HEK293 (cell line): ENCODE results near the gene ZEB2.

ENCODE experiments used
- CTCF ChIA-PET: fragments of 350-600 bp; formaldehyde crosslinking; extraction: SDS; loops from one replicate; lab custom pipeline; 2021; ENCODE audit warnings: antibody characterized with exemption; lab: Yijun Ruan, JAX
- POLR2A ChIA-PET: fragments of 300-600 bp; formaldehyde crosslinking; extraction: SDS; loops from one replicate; lab custom pipeline; 2020; ENCODE audit warnings: antibody characterized with exemption, inconsistent platforms; lab: Yijun Ruan, JAX
- H3K27ac ChIP-seq: fragments of 200-500 bp; sonication (Bioruptor generic); 2 replicates; pipeline ENCODE4 v1.5.1; 2014; ENCODE audit warnings: low read depth, low read length, control low read depth, inconsistent platforms; ENCODE audit errors: extremely low read depth
- H3K36me3 ChIP-seq, 2 experiments: fragments of 200-500 bp in 1 of 2; sonication (Bioruptor generic) in 1 of 2; 1 replicate in 1 of 2; 2 replicates in 1 of 2; pipeline ENCODE4 v1.5.1; 2014 to 2017; ENCODE audit warnings: inconsistent platforms in 2 of 2, low read length in 2 of 2; ENCODE audit not compliant: control insufficient read depth in 2 of 2, insufficient read depth in 1 of 2
- H3K4me1 ChIP-seq: fragments of 200-500 bp; sonication (Bioruptor generic); 2 replicates; pipeline ENCODE4 v1.5.1; 2014; ENCODE audit warnings: mild to moderate bottlenecking, low read length, inconsistent platforms; ENCODE audit not compliant: control insufficient read depth, insufficient read depth
- H3K4me3 ChIP-seq: 2 replicates; pipeline ENCODE4 v1.5.1; 2011; ENCODE audit warnings: low read depth, mild to moderate bottlenecking, control low read depth, low read length, moderate library complexity
- H3K9me3 ChIP-seq: fragments of 200-500 bp; sonication (Bioruptor generic); 2 replicates; pipeline ENCODE4 v1.5.1; 2014; ENCODE audit warnings: low read depth, low read length, inconsistent platforms; ENCODE audit not compliant: control insufficient read depth, insufficient read depth
- ATF2 ChIP-seq: fragments of 450-650 bp; formaldehyde crosslinking; IDR thresholded peaks from 2 replicates; pipeline ENCODE4 v1.5.1; 2016; ENCODE audit warnings: missing biosample characterization, missing genetic modification characterization, low read depth
- BCL11B ChIP-seq: fragments of 450-650 bp; formaldehyde crosslinking; IDR thresholded peaks from 2 replicates; pipeline ENCODE4 v1.5.1; 2016; ENCODE audit warnings: low read depth, missing biosample characterization, missing genetic modification characterization
- GLI2 ChIP-seq: fragments of 450-650 bp; formaldehyde crosslinking; IDR thresholded peaks from 2 replicates; pipeline ENCODE4; 2017; ENCODE audit warnings: missing biosample characterization, missing genetic modification characterization, low read depth, borderline replicate concordance
- IKZF3 ChIP-seq: fragments of 450-650 bp; IDR thresholded peaks from 2 replicates; pipeline ENCODE4 v1.5.0; 2018; ENCODE audit warnings: missing biosample characterization, mild to moderate bottlenecking, missing genetic modification characterization, moderate library complexity
- KLF8 ChIP-seq: fragments of 450-650 bp; formaldehyde crosslinking; IDR thresholded peaks from 2 replicates; pipeline ENCODE4 v1.5.1; 2016; ENCODE audit warnings: missing biosample characterization, missing genetic modification characterization
- MZF1 ChIP-seq: fragments of 450-650 bp; formaldehyde crosslinking; IDR thresholded peaks from 2 replicates; pipeline ENCODE4 v1.5.1; 2017; ENCODE audit warnings: missing biosample characterization, missing genetic modification characterization, borderline replicate concordance
- SCRT2 ChIP-seq: fragments of 450-650 bp; formaldehyde crosslinking; IDR thresholded peaks from 2 replicates; pipeline ENCODE4 v1.5.1; 2016; ENCODE audit warnings: missing biosample characterization, missing genetic modification characterization
- TSHZ1 ChIP-seq: fragments of 450-650 bp; formaldehyde crosslinking; IDR thresholded peaks from 2 replicates; pipeline ENCODE4 v1.5.1; 2016; ENCODE audit warnings: missing biosample characterization, missing genetic modification characterization, borderline replicate concordance
- YY1 ChIP-seq: fragments of 450-650 bp; formaldehyde crosslinking; IDR thresholded peaks from 2 replicates; pipeline ENCODE4 v1.5.1; 2018; ENCODE audit warnings: missing biosample characterization, missing genetic modification characterization
- ZBTB1 ChIP-seq: fragments of 450-650 bp; formaldehyde crosslinking; IDR thresholded peaks from 2 replicates; pipeline ENCODE4 v1.5.1; 2016; ENCODE audit warnings: missing biosample characterization, missing genetic modification characterization
- ZBTB17 ChIP-seq: fragments of 450-650 bp; formaldehyde crosslinking; IDR thresholded peaks from 2 replicates; pipeline ENCODE4 v1.5.1; 2016; ENCODE audit warnings: missing biosample characterization, missing genetic modification characterization
- ZBTB8A ChIP-seq: fragments of 450-650 bp; formaldehyde crosslinking; IDR thresholded peaks from 2 replicates; pipeline ENCODE4 v1.5.1; 2016; ENCODE audit warnings: missing biosample characterization, missing genetic modification characterization
- ZEB2 ChIP-seq: fragments of 450-650 bp; formaldehyde crosslinking; IDR thresholded peaks from 2 replicates; pipeline ENCODE4 v1.5.1; 2016; ENCODE audit warnings: missing biosample characterization, missing genetic modification characterization
- ZIC2 ChIP-seq: fragments of 450-650 bp; formaldehyde crosslinking; IDR thresholded peaks from 2 replicates; pipeline ENCODE4 v1.5.1; 2016; ENCODE audit warnings: missing biosample characterization, missing genetic modification characterization
- ZNF148 ChIP-seq: fragments of 450-650 bp; formaldehyde crosslinking; IDR thresholded peaks from 2 replicates; pipeline ENCODE4 v1.5.0; 2017; ENCODE audit warnings: missing biosample characterization, missing genetic modification characterization, borderline replicate concordance
- ZNF202 ChIP-seq: fragments of 450-650 bp; formaldehyde crosslinking; IDR thresholded peaks from 2 replicates; pipeline ENCODE4 v1.5.1; 2016; ENCODE audit warnings: missing biosample characterization, missing genetic modification characterization, borderline replicate concordance
- ZNF423 ChIP-seq: fragments of 450-650 bp; formaldehyde crosslinking; IDR thresholded peaks from 2 replicates; pipeline ENCODE4 v1.5.1; 2016; ENCODE audit warnings: missing biosample characterization, missing genetic modification characterization
- ZNF433 ChIP-seq: fragments of 450-650 bp; formaldehyde crosslinking; IDR thresholded peaks from 2 replicates; pipeline ENCODE4 v1.5.1; 2016; ENCODE audit warnings: missing biosample characterization, missing genetic modification characterization, low read depth
- ZNF530 ChIP-seq: fragments of 450-650 bp; formaldehyde crosslinking; IDR thresholded peaks from 2 replicates; pipeline ENCODE4 v1.5.1; 2016; ENCODE audit warnings: low read depth, missing biosample characterization, missing genetic modification characterization
- ZNF561 ChIP-seq: fragments of 450-650 bp; IDR thresholded peaks from 2 replicates; pipeline ENCODE4 v1.5.1; 2018; ENCODE audit warnings: missing biosample characterization, missing genetic modification characterization, borderline replicate concordance
- ZNF600 ChIP-seq: fragments of 450-650 bp; formaldehyde crosslinking; IDR thresholded peaks from 2 replicates; pipeline ENCODE4 v1.5.1; 2016; ENCODE audit warnings: missing biosample characterization, missing genetic modification characterization
- ZNF621 ChIP-seq: fragments of 450-650 bp; formaldehyde crosslinking; IDR thresholded peaks from 2 replicates; pipeline ENCODE4 v1.5.1; 2017; ENCODE audit warnings: missing biosample characterization, missing genetic modification characterization
- ZNF830 ChIP-seq: fragments of 450-650 bp; IDR thresholded peaks from 2 replicates; pipeline ENCODE4 v1.5.0; 2018; ENCODE audit warnings: missing biosample characterization, missing genetic modification characterization, low read depth, mild to moderate bottlenecking, moderate library complexity
- ZNF843 ChIP-seq: fragments of 450-650 bp; formaldehyde crosslinking; IDR thresholded peaks from 2 replicates; pipeline ENCODE4 v1.5.1; 2016; ENCODE audit warnings: missing biosample characterization, missing genetic modification characterization
- ZSCAN23 ChIP-seq: fragments of 450-650 bp; formaldehyde crosslinking; IDR thresholded peaks from 2 replicates; pipeline ENCODE4 v1.5.1; 2016; ENCODE audit warnings: missing biosample characterization, missing genetic modification characterization
- ZSCAN30 ChIP-seq: fragments of 450-650 bp; IDR thresholded peaks from 2 replicates; pipeline ENCODE4 v1.5.1; 2018; ENCODE audit warnings: missing biosample characterization, mild to moderate bottlenecking, missing genetic modification characterization, moderate library complexity
- TF ChIP-seq, protein P1 (sequence below): fragments of 450-650 bp; formaldehyde crosslinking; IDR thresholded peaks from 2 replicates; pipeline ENCODE4 v1.5.1; 2017; ENCODE audit warnings: missing biosample characterization, missing genetic modification characterization

ZEB2 gene

GRCh38 chr2:144462266-144462665 lies 57.7 kb downstream of the ZEB2 start (continued):
- TF ChIP-seq ZNF433 (tag by site-specific recombination) (no peak), ZNF621 (tag by site-specific recombination) (no peak)

DNA sequence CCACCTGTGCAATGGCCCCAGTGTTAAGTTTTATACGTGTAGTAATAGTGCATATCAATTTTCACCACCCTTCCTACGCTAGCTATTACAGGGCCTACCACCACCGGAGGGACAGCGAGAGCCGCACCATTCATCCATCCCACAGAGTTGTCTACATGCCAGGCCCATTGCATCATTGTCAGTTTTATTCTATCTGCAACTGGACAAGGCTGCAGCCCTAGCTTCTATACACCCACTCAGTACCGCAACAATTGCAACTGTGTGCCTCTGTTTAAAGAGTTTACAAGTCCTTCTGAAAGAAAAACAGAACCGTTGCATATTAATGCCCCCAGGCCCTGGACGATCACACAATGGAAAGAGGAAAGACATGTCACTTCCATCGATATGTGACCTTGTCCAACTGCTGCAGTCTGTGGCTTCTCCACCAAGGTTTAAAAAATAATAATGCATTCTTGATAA lies 58.6 kb downstream of the ZEB2 start:
- POLR2A ChIA-PET, result interaction anchor here (1.0 kb wide), 1 partner anchor 63 kb away, joined by 3 read pairs; no protein-coding TSS in a partner anchor
- Histone ChIP-seq H3K36me3 (no peaks in the 10 kb centered on the region), H3K27ac (peak overlapping the region; percentile 42), H3K4me3 (no peak overlapping the region), H3K9me3 (no peaks in the 10 kb centered on the region), H3K4me1 (peaks cover 41% of the 10 kb centered on the region)
- CTCF ChIA-PET, result interaction anchor here (0.6 kb wide), 1 partner anchor 244 kb away, joined by 4 read pairs; no protein-coding TSS in a partner anchor
- TF ChIP-seq ZIC2 (tag by site-specific recombination), result peak; percentile 95
- TF ChIP-seq ZNF561, result peak; percentile 55; the same call in 1 of the 2 replicates
- peak; percentile 44; the same call in 1 of the 2 replicates for TF ChIP-seq KLF8 (tag by site-specific recombination)
- TF ChIP-seq IKZF3 (tag by site-specific recombination), result peak; percentile 40; the same call in 1 of the 2 replicates
- TF ChIP-seq SCRT2 (tag by site-specific recombination), result peak; percentile 64
- TF ChIP-seq ZNF830 (tag by site-specific recombination), result no peak
- peak; percentile 86 for TF ChIP-seq ZNF600
- TF ChIP-seq ZSCAN30 (tag by site-specific recombination), result peak; percentile 68; the same call in 1 of the 2 replicates
- no peak for TF ChIP-seq ZSCAN23
- TF ChIP-seq ZNF530 (tag by site-specific recombination), result no peak
- TF ChIP-seq ZNF202 (tag by site-specific recombination), result no peak
- no peak for TF ChIP-seq ZBTB1 (tag by site-specific recombination)
- peak; percentile 79; the same call in 1 of the 2 replicates for TF ChIP-seq MZF1 (tag by site-specific recombination)
- TF ChIP-seq GLI2 (tag by site-specific recombination), result no peak; the same call in 1 of the 2 replicates
- TF ChIP-seq ZNF148 (tag by site-specific recombination), result no peak
- TF ChIP-seq ZBTB17 (tag by site-specific recombination), result peak; percentile 89
- TF ChIP-seq TSHZ1 (tag by site-specific recombination), result peak; percentile 51; the same call in 1 of the 2 replicates
- peak; percentile 51; the same call in 1 of the 2 replicates for TF ChIP-seq ZNF423 (tag by site-specific recombination)
- TF ChIP-seq ATF2, result peak; percentile 55; the same call in 1 of the 2 replicates
- TF ChIP-seq ZEB2 (tag by site-specific recombination), result peak; percentile 82; the same call in 1 of the 2 replicates
- TF ChIP-seq YY1 (tag by site-specific recombination), result 0 out of 2 replicates have a peak, but pooled peaks have one; percentile 20
- TF ChIP-seq, protein P1, sequence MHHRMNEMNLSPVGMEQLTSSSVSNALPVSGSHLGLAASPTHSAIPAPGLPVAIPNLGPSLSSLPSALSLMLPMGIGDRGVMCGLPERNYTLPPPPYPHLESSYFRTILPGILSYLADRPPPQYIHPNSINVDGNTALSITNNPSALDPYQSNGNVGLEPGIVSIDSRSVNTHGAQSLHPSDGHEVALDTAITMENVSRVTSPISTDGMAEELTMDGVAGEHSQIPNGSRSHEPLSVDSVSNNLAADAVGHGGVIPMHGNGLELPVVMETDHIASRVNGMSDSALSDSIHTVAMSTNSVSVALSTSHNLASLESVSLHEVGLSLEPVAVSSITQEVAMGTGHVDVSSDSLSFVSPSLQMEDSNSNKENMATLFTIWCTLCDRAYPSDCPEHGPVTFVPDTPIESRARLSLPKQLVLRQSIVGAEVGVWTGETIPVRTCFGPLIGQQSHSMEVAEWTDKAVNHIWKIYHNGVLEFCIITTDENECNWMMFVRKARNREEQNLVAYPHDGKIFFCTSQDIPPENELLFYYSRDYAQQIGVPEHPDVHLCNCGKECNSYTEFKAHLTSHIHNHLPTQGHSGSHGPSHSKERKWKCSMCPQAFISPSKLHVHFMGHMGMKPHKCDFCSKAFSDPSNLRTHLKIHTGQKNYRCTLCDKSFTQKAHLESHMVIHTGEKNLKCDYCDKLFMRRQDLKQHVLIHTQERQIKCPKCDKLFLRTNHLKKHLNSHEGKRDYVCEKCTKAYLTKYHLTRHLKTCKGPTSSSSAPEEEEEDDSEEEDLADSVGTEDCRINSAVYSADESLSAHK (tag by site-specific recombination), result peak; percentile 76
- no peak for TF ChIP-seq BCL11B
- peak; percentile 96; the same call in 1 of the 2 replicates for TF ChIP-seq ZNF843 (tag by site-specific recombination)
- peak; percentile 58 for TF ChIP-seq ZBTB8A
